GM10266 (cell line): Measurements from ENCODE around the gene AK4.

ENCODE experiments used
- DNase-seq: peaks from one replicate; pipeline ENCODE4 v3.0.0; 2012; ENCODE audit errors: extremely low spot score
- CTCF ChIP-seq: IDR thresholded peaks from 2 replicates; pipeline ENCODE4 v1.5.1; 2012; ENCODE audit warnings: mild to moderate bottlenecking, low read depth; ENCODE audit not compliant: control insufficient read depth, insufficient read depth; ENCODE audit errors: missing control alignments

Gene AK4

GRCh38 chr1:65254320-65255034, 106.5 kb downstream of the AK4 start:
- DNase-seq, result peak; percentile 94

GRCh38 chr1:65255035-65255655, 107.1 kb downstream of the AK4 start:
- no peak for DNase-seq
- no peak for TF ChIP-seq CTCF

More at GRCh38 chr1:65254320-65255034, 106.5 kb downstream of the AK4 start:
- TF ChIP-seq CTCF, result peak; percentile 13

- no peak for DNase-seq
- TF ChIP-seq CTCF, result no peak
These were observed 107.7 kb downstream of the AK4 start for GRCh38 chr1:65255656-65256050.

- no peak for TF ChIP-seq CTCF
- no peak for DNase-seq
These were observed 109.1 kb downstream of the AK4 start for GRCh38 chr1:65256860-65257708.

- TF ChIP-seq CTCF, result no peak
- no peak for DNase-seq
These were observed 110.1 kb downstream of the AK4 start for GRCh38 chr1:65258106-65258505.

- TF ChIP-seq CTCF, result no peak
- DNase-seq, result no peak
These were observed 111.8 kb downstream of the AK4 start for GRCh38 chr1:65259816-65260215.
